Left ventricle myocardium inferior (tissue), 1 donor: ENCODE results near the gene DNAH2. TPM values are rescaled to one million over a fixed set of nuclear protein-coding genes. Genes with fewer than 3 reads are reported as not detected.
A peak's percentile ranks its signal among the peaks of the same experiment; 100 is the strongest.
"Not testable (repeated sequence)": the region's sequence is repeated elsewhere in the genome, so short reads cannot be mapped to it uniquely, and the experiment has no call there.

Source experiments
- DNase-seq: peaks from one replicate; pipeline ENCODE4 v3.0.0-alpha.2; 2020
- H3K27ac ChIP-seq: fragments of 200-600 bp; replicated peaks from 2 replicates; pipeline ENCODE4 v1.8.0; 2021
- H3K27me3 ChIP-seq: fragments of 200-600 bp; 2 replicates; pipeline ENCODE4 v1.8.0; 2021; ENCODE audit warnings: low read depth
- H3K36me3 ChIP-seq: fragments of 200-600 bp; 2 replicates; pipeline ENCODE4 v1.8.0; 2021
- H3K4me1 ChIP-seq: fragments of 200-600 bp; 2 replicates; pipeline ENCODE4 v1.8.0; 2021
- H3K4me3 ChIP-seq: fragments of 200-600 bp; 2 replicates; pipeline ENCODE4 v1.8.0; 2021; ENCODE audit warnings: mild to moderate bottlenecking, moderate library complexity
- H3K9me3 ChIP-seq: fragments of 200-600 bp; replicated peaks from 2 replicates; pipeline ENCODE4 v1.8.0; 2021
- intact Hi-C: fragments of 100-400 bp; cut with micrococcal nuclease; formaldehyde crosslinking; loops from one replicate; pipeline ENCODE4 v1.11.0; 2022
- total RNA-seq: library from RNA; stranded (reverse); fragmentation: NEBNext Ultra II Directional; extraction: Animal tissue kit (Norgen Biotek cat#: 25700); gene quantifications from one replicate; pipeline ENCODE4 v1.2.1, GENCODE V29; 2021
- TF ChIP-seq, protein P1 (sequence below): fragments of 200-600 bp; IDR thresholded peaks from 2 replicates; pipeline ENCODE4 v1.8.0; 2021; ENCODE audit warnings: antibody characterized with exemption, mild to moderate bottlenecking, borderline replicate concordance
- donor health status: DM: no; HTN: yes; CAD: no; lungs with severe emphysema.

The DNAH2 gene
- total RNA-seq, 1 donor from 2014 or later: 0.33 TPM

GRCh38 chr17:7862692-7863437 is 145.3 kb downstream of the DNAH2 start:
- Histone ChIP-seq H3K36me3 (peaks cover 33% of the 10 kb centered on the region), H3K9me3 (peaks cover 3% of the 10 kb centered on the region), H3K27ac (no peak overlapping the region), H3K4me1 (peaks cover 17% of the 10 kb centered on the region), H3K4me3 (no peak overlapping the region), H3K27me3 (no peaks in the 10 kb centered on the region)
- DNase-seq: peak; percentile 20
- TF ChIP-seq, protein P1, sequence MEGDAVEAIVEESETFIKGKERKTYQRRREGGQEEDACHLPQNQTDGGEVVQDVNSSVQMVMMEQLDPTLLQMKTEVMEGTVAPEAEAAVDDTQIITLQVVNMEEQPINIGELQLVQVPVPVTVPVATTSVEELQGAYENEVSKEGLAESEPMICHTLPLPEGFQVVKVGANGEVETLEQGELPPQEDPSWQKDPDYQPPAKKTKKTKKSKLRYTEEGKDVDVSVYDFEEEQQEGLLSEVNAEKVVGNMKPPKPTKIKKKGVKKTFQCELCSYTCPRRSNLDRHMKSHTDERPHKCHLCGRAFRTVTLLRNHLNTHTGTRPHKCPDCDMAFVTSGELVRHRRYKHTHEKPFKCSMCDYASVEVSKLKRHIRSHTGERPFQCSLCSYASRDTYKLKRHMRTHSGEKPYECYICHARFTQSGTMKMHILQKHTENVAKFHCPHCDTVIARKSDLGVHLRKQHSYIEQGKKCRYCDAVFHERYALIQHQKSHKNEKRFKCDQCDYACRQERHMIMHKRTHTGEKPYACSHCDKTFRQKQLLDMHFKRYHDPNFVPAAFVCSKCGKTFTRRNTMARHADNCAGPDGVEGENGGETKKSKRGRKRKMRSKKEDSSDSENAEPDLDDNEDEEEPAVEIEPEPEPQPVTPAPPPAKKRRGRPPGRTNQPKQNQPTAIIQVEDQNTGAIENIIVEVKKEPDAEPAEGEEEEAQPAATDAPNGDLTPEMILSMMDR: peak; percentile 83
- intact Hi-C loops: loop anchor here (5.0 to 10.0 kb wide), 2 partner anchors 34 to 122 kb away; no protein-coding TSS in a partner anchor

DNA sequence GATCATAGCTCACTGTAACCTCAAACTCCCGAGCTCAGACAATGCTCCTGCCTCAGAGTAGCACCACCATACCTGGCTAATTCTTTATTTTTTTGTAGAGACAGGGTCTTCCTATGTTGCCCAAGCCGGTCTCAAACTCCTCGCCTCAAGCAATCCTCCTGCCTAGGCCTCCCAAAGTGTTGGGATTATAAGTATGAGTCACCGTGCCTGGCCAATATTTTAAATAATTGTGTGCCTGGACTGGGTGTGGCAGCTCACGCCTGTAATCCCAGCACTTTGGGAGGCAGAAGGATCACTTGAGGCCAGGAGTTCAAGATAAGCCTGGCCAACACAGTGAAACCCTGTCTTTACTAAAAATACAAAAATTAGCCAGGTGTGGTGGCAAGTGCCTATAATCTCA is 146.8 kb downstream of the DNAH2 start:
- DNase-seq, H3K4me3 ChIP-seq, H3K27me3 ChIP-seq, H3K9me3 ChIP-seq, H3K27ac ChIP-seq, H3K4me1 ChIP-seq: not testable (repeated sequence)
- intact Hi-C loops: loop anchor here (5.0 to 10.0 kb wide), 2 partner anchors 33 to 120 kb away; no protein-coding TSS in a partner anchor
- peaks cover 39% of the 10 kb centered on the region for H3K36me3 ChIP-seq

DNA sequence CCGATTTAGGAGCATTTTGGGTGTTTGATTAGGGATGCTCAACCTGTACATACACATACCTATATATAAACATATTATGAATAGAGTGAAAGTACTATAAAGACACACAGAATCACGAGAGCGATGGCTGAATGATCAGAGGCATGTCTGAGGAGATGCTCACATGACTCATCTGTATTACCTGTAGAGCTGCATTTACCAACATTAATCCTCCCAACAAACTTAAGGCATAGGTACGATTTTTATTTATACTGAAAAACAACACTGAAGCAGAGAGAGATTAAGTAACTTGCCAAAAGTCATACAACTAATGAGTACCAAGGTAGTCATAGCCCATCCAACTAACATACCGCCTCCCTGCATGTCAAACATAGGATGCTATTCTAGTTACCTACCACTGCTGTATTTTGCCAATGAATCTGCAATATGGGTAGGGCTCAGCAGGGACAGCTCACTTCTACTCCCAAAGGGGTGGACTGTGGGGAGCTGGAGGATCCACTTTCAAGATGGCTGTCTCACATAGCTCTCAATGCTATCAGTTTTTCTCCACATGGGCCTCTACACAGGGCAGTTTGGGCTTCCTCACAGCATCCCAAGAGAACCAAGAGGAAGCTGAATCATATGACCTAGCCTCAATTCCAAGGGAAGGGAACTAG is 147.6 kb downstream of the DNAH2 start:
- no peaks in the 10 kb centered on the region for H3K27me3 ChIP-seq
- no peak for DNase-seq
- peaks cover 3% of the 10 kb centered on the region for H3K9me3 ChIP-seq
- no peak overlapping the region for H3K4me3 ChIP-seq
- TF ChIP-seq, protein P1: no peak
- no peak overlapping the region for H3K27ac ChIP-seq
- peaks cover 31% of the 10 kb centered on the region for H3K36me3 ChIP-seq
- intact Hi-C loops: loop anchor here (5.0 to 10.0 kb wide), 2 partner anchors 32 to 120 kb away; no protein-coding TSS in a partner anchor
- H3K4me1 ChIP-seq: no peaks in the 10 kb centered on the region

DNA sequence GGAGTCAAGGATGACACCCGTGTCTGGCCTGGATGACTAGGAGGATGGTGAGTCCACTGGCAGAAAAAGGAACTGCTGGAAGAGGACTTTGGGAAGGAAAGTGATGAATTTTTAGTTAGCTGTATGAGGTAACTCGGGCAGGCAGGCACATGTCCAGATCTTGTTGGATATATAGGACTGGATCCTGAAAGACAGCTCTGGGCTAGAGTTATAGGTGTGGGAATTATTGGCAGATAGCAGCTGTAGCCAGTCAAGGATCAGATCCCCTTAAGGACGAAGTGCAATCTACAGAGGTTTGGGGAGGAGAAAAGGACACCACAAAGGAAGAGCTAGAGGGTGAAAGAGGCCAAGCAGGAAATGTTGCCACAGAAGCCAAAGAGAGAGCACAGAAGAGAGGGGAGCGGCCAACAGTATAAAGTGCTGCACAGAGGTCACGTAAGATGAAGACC is 150.4 kb downstream of the DNAH2 start:
- DNase-seq: no peak
- no peaks in the 10 kb centered on the region for H3K4me1 ChIP-seq
- intact Hi-C loops: loop anchor here (10.0 kb wide), 1 partner anchor 117 kb away; no protein-coding TSS in a partner anchor
- no peak overlapping the region for H3K27ac ChIP-seq
- peaks cover 3% of the 10 kb centered on the region for H3K9me3 ChIP-seq
- no peaks in the 10 kb centered on the region for H3K27me3 ChIP-seq
- TF ChIP-seq, protein P1: no peak
- no peak overlapping the region for H3K4me3 ChIP-seq
- H3K36me3 ChIP-seq: peaks cover 9% of the 10 kb centered on the region

DNA sequence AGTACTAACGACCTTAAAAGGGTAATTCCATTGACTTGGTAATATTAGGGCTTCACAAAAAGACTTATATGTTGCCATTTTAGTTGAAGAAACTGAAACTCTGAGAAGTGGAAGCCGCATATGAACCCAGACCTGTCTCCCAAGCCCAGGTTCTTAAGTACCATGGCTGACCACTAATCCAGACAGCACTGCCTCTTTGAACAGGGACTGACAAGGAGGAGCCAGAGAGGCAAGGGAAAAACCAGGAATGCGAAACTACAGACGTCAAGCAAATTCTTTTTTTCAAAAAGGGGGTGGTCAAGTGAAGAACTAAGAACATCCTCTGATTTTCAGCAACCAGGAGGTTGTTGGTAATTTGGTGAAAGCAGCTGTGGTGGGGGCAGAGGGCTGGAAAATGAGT is 155.5 kb downstream of the DNAH2 start:
- Histone ChIP-seq H3K27me3 (no peaks in the 10 kb centered on the region), H3K36me3 (peaks cover 9% of the 10 kb centered on the region), H3K4me3 (no peak overlapping the region), H3K9me3 (no peaks in the 10 kb centered on the region), H3K4me1 (no peaks in the 10 kb centered on the region), H3K27ac (no peak overlapping the region)
- DNase-seq: no peak
- TF ChIP-seq, protein P1: no peak
- intact Hi-C loops: no loop called here
